ENCODE measurements around the gene ENDOU. TPM values are rescaled to one million over a fixed set of nuclear protein-coding genes. Genes with fewer than 3 reads are reported as not detected.

The ENDOU gene
- total RNA-seq, 1 donor from 2014 or later = not detected

GRCh38 chr12:47747596-47748506 is 22.6 kb upstream of the ENDOU start:
- no peaks in the 10 kb centered on the region for H3K36me3 Mint-ChIP-seq (ENCODE audit: low read depth)
- peaks cover 11% of the 10 kb centered on the region for H3K4me1 Mint-ChIP-seq
- no peak for DNase-seq (ENCODE audit: low read depth, low spot score)
- no peak overlapping the region for H3K4me3 Mint-ChIP-seq
- H3K9me3 Mint-ChIP-seq = no peaks in the 10 kb centered on the region
- no peak overlapping the region for H3K27ac Mint-ChIP-seq (ENCODE audit: unreplicated experiment)
- no peak for TF ChIP-seq CTCF (conservative IDR thresholded peaks at IDR 0.05)
- H3K27me3 Mint-ChIP-seq (ENCODE audit: low read depth) = peaks cover 16% of the 10 kb centered on the region

- DNase-seq (ENCODE audit: low read depth, low spot score) = no peak
- Mint-ChIP-seq H3K4me3 (no peak overlapping the region), H3K27ac (ENCODE audit: unreplicated experiment) (no peak overlapping the region), H3K4me1 (peaks cover 11% of the 10 kb centered on the region), H3K36me3 (ENCODE audit: low read depth) (no peaks in the 10 kb centered on the region), H3K27me3 (ENCODE audit: low read depth) (peaks cover 16% of the 10 kb centered on the region), H3K9me3 (no peaks in the 10 kb centered on the region)
- TF ChIP-seq CTCF (conservative IDR thresholded peaks at IDR 0.05) = no peak
Measured at GRCh38 chr12:47747126-47747525, 21.8 kb upstream of the ENDOU start.

- DNase-seq (ENCODE audit: low read depth, low spot score) = no peak
- no peak overlapping the region for H3K4me3 Mint-ChIP-seq
Measured at GRCh38 chr12:47746523-47746922, 21.2 kb upstream of the ENDOU start.

GRCh38 chr12:47746073-47746472 is 20.8 kb upstream of the ENDOU start:
- H3K27me3 Mint-ChIP-seq (ENCODE audit: low read depth) = peaks cover 16% of the 10 kb centered on the region
- no peak for DNase-seq (ENCODE audit: low read depth, low spot score)
- H3K9me3 Mint-ChIP-seq = no peaks in the 10 kb centered on the region
- no peak overlapping the region for H3K4me3 Mint-ChIP-seq
- no peak overlapping the region for H3K27ac Mint-ChIP-seq (ENCODE audit: unreplicated experiment)
- H3K4me1 Mint-ChIP-seq = peaks cover 11% of the 10 kb centered on the region
- H3K36me3 Mint-ChIP-seq (ENCODE audit: low read depth) = no peaks in the 10 kb centered on the region
- no peak for TF ChIP-seq CTCF (conservative IDR thresholded peaks at IDR 0.05)

More at GRCh38 chr12:47746523-47746922, 21.2 kb upstream of the ENDOU start:
- Mint-ChIP-seq H3K9me3 (no peaks in the 10 kb centered on the region), H3K36me3 (ENCODE audit: low read depth) (no peaks in the 10 kb centered on the region), H3K27me3 (ENCODE audit: low read depth) (peaks cover 16% of the 10 kb centered on the region), H3K27ac (ENCODE audit: unreplicated experiment) (no peak overlapping the region), H3K4me1 (peaks cover 11% of the 10 kb centered on the region)
- TF ChIP-seq CTCF (conservative IDR thresholded peaks at IDR 0.05) = no peak

GRCh38 chr12:47745485-47746041 is 20.3 kb upstream of the ENDOU start:
- H3K27ac Mint-ChIP-seq (ENCODE audit: unreplicated experiment) = no peak overlapping the region
- no peak for TF ChIP-seq CTCF (conservative IDR thresholded peaks at IDR 0.05)
- H3K4me3 Mint-ChIP-seq = no peak overlapping the region
- DNase-seq (ENCODE audit: low read depth, low spot score) = no peak
- peaks cover 11% of the 10 kb centered on the region for H3K4me1 Mint-ChIP-seq
- H3K36me3 Mint-ChIP-seq (ENCODE audit: low read depth) = no peaks in the 10 kb centered on the region
- H3K9me3 Mint-ChIP-seq = no peaks in the 10 kb centered on the region
- H3K27me3 Mint-ChIP-seq (ENCODE audit: low read depth) = peaks cover 16% of the 10 kb centered on the region
